Mammary epithelial cell (primary cell): ENCODE data around the gene TTC33.

Source experiments
- CTCF ChIP-seq, 2 donors: IDR thresholded peaks in 1 of 2; conservative IDR thresholded peaks in 1 of 2; 2 replicates each; pipeline ENCODE4 v1.5.1; 2011 to 2012; ENCODE audit warnings: inconsistent platforms in 2 of 2, low read length in 2 of 2, mild to moderate bottlenecking in 2 of 2, control low read depth in 1 of 2, low read depth in 1 of 2; ENCODE audit not compliant: insufficient read depth in 1 of 2; ENCODE audit errors: extremely low read depth in 1 of 2
- EZH2 ChIP-seq: IDR thresholded peaks from 2 replicates; pipeline ENCODE4 v1.6.1; 2012; ENCODE audit warnings: low read length, inconsistent platforms, borderline replicate concordance

GRCh38 chr5:40677456-40677855 is 78.3 kb downstream of the TTC33 start:
- TF ChIP-seq CTCF (conservative IDR thresholded peaks at IDR 0.05 in 1 of 2, IDR thresholded peaks at IDR 0.05 in 1 of 2; ENCODE audit: extremely low read depth in 1 of 2, insufficient read depth in 1 of 2, low read depth in 1 of 2, low read length in 2 of 2) (no peak), EZH2 (no peak)
